HepG2 (cell line): ENCODE measurements around the gene PTPRQ. TPM values are rescaled to one million over a fixed set of nuclear protein-coding genes. Genes with fewer than 3 reads are reported as not detected.

Source experiments
- ATAC-seq: fragments of 200-7000 bp; cut with Tn5 transposase; 3 replicates; pipeline ENCODE4 v1.9.1; 2020; ENCODE audit warnings: mild to moderate bottlenecking, moderate library complexity
- BruUV-seq: library from RNA; stranded (reverse); fragments of 400-500 nt; replicated peaks from 2 replicates; lab custom pipeline; 2021; lab: Mats Ljungman, UMichigan
- CTCF ChIA-PET: fragments of 300-600 bp; formaldehyde crosslinking; extraction: SDS; loops from one replicate; lab custom pipeline; 2021; ENCODE audit warnings: low total read pairs, inconsistent platforms, low intra/inter-chr PET ratio; lab: Yijun Ruan, JAX
- POLR2A ChIA-PET: fragments of 350-600 bp; sonication (Branson Sonifier 250); formaldehyde crosslinking; loops from one replicate; lab custom pipeline; 2020; ENCODE audit warnings: antibody characterized with exemption, inconsistent platforms; lab: Yijun Ruan, JAX
- DNase-seq: peaks from one replicate; pipeline ENCODE4 v3.0.0-alpha.2; 2015; ENCODE audit warnings: low spot score
- FAIRE-seq: peaks from 3 replicates; lab custom pipeline; 2011; peaks lifted over from hg19 to GRCh38; lab: Jason Lieb, UNC
- H2AFZ ChIP-seq: one replicate; pipeline ENCODE4 v1.6.1; 2011; ENCODE audit warnings: low read length, inconsistent platforms
- H3K27ac ChIP-seq: fragments of 300-600 bp; 3 replicates; pipeline ENCODE4 v1.8.0; 2011; ENCODE audit warnings: mixed run types, mild to moderate bottlenecking, mixed read lengths, low read length, inconsistent platforms; ENCODE audit not compliant: insufficient read depth; ENCODE audit errors: extremely low read length
- H3K27me3 ChIP-seq, 2 experiments: fragments of 200-600 bp in 1 of 2; 2 replicates in 1 of 2; 3 replicates in 1 of 2; pipeline versions ENCODE4 v1.6.0 to v1.8.0; 2011; ENCODE audit warnings: low read length in 2 of 2, mild to moderate bottlenecking in 2 of 2, moderate library complexity in 2 of 2, inconsistent platforms in 1 of 2; ENCODE audit not compliant: insufficient read depth in 2 of 2, control insufficient read depth in 1 of 2
- H3K36me3 ChIP-seq, 2 experiments: fragments of 200-600 bp in 1 of 2; replicated peaks in 1 of 2; 2 replicates in 1 of 2; 3 replicates in 1 of 2; pipeline versions ENCODE4 v1.5.1 to v1.8.0; 2011; ENCODE audit warnings: low read length in 2 of 2, inconsistent platforms in 1 of 2; ENCODE audit not compliant: insufficient read depth in 2 of 2, control insufficient read depth in 1 of 2
- H3K4me1 ChIP-seq: 2 replicates; pipeline ENCODE4 v1.5.1; 2012; ENCODE audit warnings: low read length, inconsistent platforms; ENCODE audit not compliant: insufficient read depth
- H3K4me2 ChIP-seq: 2 replicates; pipeline ENCODE4 v1.6.0; 2011; ENCODE audit warnings: low read depth, low read length, inconsistent platforms
- H3K4me3 ChIP-seq, 3 experiments: fragments of 200-600 bp in 1 of 3; sonication (generic), shearing (Covaris generic) in 1 of 3; replicated peaks in 1 of 3; 2 replicates each; pipeline ENCODE4 v1.5.1; 2011 to 2016; ENCODE audit warnings: low read length in 3 of 3, inconsistent platforms in 2 of 3, low read depth in 2 of 3, mild to moderate bottlenecking in 2 of 3, control low read depth in 1 of 3, mixed read lengths in 1 of 3; ENCODE audit not compliant: insufficient read depth in 1 of 3
- H3K79me2 ChIP-seq: one replicate; pipeline ENCODE4 v1.6.1; 2011; ENCODE audit warnings: low read length, inconsistent platforms; ENCODE audit not compliant: insufficient read depth
- H3K9ac ChIP-seq: 2 replicates; pipeline ENCODE4 v1.6.0; 2011; ENCODE audit warnings: mild to moderate bottlenecking, low read depth, low read length, inconsistent platforms; ENCODE audit not compliant: insufficient read depth
- H3K9me3 ChIP-seq: 2 replicates; pipeline ENCODE4 v1.5.1; 2012; ENCODE audit warnings: mild to moderate bottlenecking, low read length
- H4K20me1 ChIP-seq: 2 replicates; pipeline ENCODE4 v1.6.0; 2011; ENCODE audit warnings: inconsistent platforms, mild to moderate bottlenecking, low read length, moderate library complexity; ENCODE audit not compliant: insufficient read depth
- HDAC2 ChIP-seq: sonication (generic); formaldehyde crosslinking; IDR thresholded peaks from 2 replicates; pipeline ENCODE4 v1.4.0; 2020; ENCODE audit warnings: missing genetic modification reagents
- HNRNPK ChIP-seq: fragments of 200-400 bp; formaldehyde crosslinking; IDR thresholded peaks from 2 replicates; pipeline ENCODE4 v1.6.1; 2018; ENCODE audit warnings: low read length, low read depth, moderate library complexity, mild to moderate bottlenecking; ENCODE audit not compliant: poor library complexity, severe bottlenecking
- KLF13 ChIP-seq: sonication (generic); formaldehyde crosslinking; IDR thresholded peaks from 2 replicates; pipeline ENCODE4 v1.4.0; 2020; ENCODE audit warnings: mild to moderate bottlenecking, missing genetic modification reagents
- XBP1 ChIP-seq: sonication (generic); formaldehyde crosslinking; IDR thresholded peaks from 2 replicates; pipeline ENCODE4 v1.5.0; 2020; ENCODE audit warnings: missing genetic modification reagents
- ZNF484 ChIP-seq: sonication (generic); formaldehyde crosslinking; IDR thresholded peaks from 2 replicates; pipeline ENCODE4 v1.5.1; 2020; ENCODE audit warnings: mild to moderate bottlenecking, low read depth, missing genetic modification reagents, borderline replicate concordance
- ZNF570 ChIP-seq: sonication (generic); formaldehyde crosslinking; IDR thresholded peaks from 2 replicates; pipeline ENCODE4 v1.4.0; 2020; ENCODE audit warnings: mild to moderate bottlenecking, missing genetic modification reagents, borderline replicate concordance
- WGBS: methylation state at CpG from one replicate; pipeline ENCODE4 v1.1.6; 2017; ENCODE audit warnings: low lambda C conversion rate; 5-methylcytosine and 5-hydroxymethylcytosine counted together
- in situ Hi-C: cut with HindIII; loops from 2 replicates; pipeline ENCODE4 v1.10.0; 2017; ENCODE audit warnings: low pct_unique_long_range_greater_than_20kb; ENCODE audit not compliant: extremely low pct_ligation_motif_present
- intact Hi-C: fragments of 100-400 bp; cut with micrococcal nuclease; formaldehyde crosslinking; loops from one replicate; pipeline ENCODE4 v1.10.0; 2022; ENCODE audit not compliant: unreplicated experiment
- polyA plus RNA-seq, 8 experiments: library from polyadenylated mRNA; depleted of rRNA in 3 of 8; stranded (reverse) in 7 of 8; unstranded in 1 of 8; fragments of >200 nt; fragmentation: Illumina TruSeq in 4 of 8; extraction: Trizol in 4 of 8; gene quantifications; 2 replicates each; pipeline versions ENCODE4 v1.2.1 to v1.2.3, GENCODE V29; 2011 to 2016; ENCODE audit warnings: low read depth in 4 of 8, missing spikeins in 1 of 8, mixed read lengths in 1 of 8; ENCODE audit not compliant: insufficient read depth in 1 of 8
- total RNA-seq, 5 experiments: library from RNA; depleted of rRNA; stranded (reverse); fragments of >200 nt; fragmentation: Illumina TruSeq; extraction: Trizol; gene quantifications; 2 replicates each; pipeline ENCODE4 v1.2.3, GENCODE V29; 2016; ENCODE audit warnings: low read depth in 1 of 5
- TF ChIP-seq, protein P1 (sequence below), 2 experiments: sonication (generic) in 1 of 2; formaldehyde crosslinking in 1 of 2; IDR thresholded peaks; 2 replicates each; pipeline versions ENCODE4 v1.4.0 to v1.6.1; 2018 to 2020; ENCODE audit warnings: missing genetic modification reagents in 2 of 2, borderline replicate concordance in 1 of 2, low read depth in 1 of 2, mild to moderate bottlenecking in 1 of 2, missing biosample characterization in 1 of 2

Gene PTPRQ
- total and polyA plus RNA-seq, 2 of the 13 experiments (the other 11 are each of a cell fraction or from before 2014, with no cell fraction given), result not detected

DNA sequence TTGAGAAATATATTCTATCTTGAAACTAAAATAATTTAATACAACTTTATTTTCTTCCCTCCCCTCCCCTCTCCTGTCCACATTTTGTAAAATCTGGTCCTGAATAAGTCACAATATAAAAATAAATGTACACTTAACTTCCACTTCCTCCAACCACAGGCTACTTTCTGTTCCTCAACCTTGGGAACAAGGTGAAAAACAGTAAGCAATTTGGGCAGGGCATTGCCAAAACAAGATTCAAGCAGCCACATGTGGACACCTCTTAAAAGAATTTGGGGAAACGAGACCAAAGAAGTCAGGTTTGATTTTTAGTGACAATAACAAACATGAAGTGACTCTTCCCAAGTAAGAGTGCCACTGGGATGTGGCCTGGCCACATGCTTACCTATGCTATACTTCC lies 115.7 kb downstream of the PTPRQ start:
- no TSS peak for BruUV-seq
- H3K9me3 ChIP-seq, result no peaks in the 10 kb centered on the region
- no peak overlapping the region for H3K4me3 ChIP-seq
- in situ Hi-C loops, result no loop called here
- H4K20me1 ChIP-seq, result no peaks in the 10 kb centered on the region
- TF ChIP-seq HNRNPK, result peak; percentile 29
- TF ChIP-seq ZNF484 (CRISPR knock-in tag), result no peak
- no peak for TF ChIP-seq HDAC2 (CRISPR knock-in tag)
- ChIA-PET POLR2A (no interaction called here), CTCF (no interaction called here)
- no peak overlapping the region for H2AFZ ChIP-seq
- no peaks in the 10 kb centered on the region for H3K4me1 ChIP-seq
- H3K9ac ChIP-seq, result no peak overlapping the region
- intact Hi-C loops, result no loop called here
- H3K79me2 ChIP-seq, result no peaks in the 10 kb centered on the region
- no peaks in the 10 kb centered on the region for H3K27me3 ChIP-seq
- no peak for FAIRE-seq
- DNase-seq, result no peak
- H3K27ac ChIP-seq, result no peak overlapping the region
- ATAC-seq, result no peak
- 0% methylated on average over 1 of the region's 1 CpG for WGBS
- H3K4me2 ChIP-seq, result no peak overlapping the region
- H3K36me3 ChIP-seq, result no peaks in the 10 kb centered on the region

DNA sequence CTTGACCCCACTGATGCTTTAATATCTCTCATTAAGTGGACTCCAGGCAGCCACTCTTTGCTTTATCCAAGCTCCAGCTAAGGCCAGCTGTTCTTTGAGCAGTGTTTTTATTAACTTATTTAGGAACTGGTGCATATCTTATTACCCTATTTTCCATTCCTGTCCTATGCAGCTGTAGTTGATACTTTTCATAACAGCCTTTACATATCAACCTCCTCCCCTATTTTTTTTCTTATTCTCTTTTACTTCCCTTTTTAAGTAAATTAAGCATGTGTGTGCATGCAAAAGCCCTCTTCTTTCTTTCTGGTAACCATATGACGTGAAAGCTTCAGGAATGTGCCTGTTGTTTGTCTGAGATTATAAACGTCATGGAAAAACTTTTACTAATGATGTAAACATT lies 121.2 kb downstream of the PTPRQ start:
- FAIRE-seq, result no peak
- no peak overlapping the region for H3K27ac ChIP-seq

More for the DNA sequence above, 121.2 kb downstream of the PTPRQ start:
- ChIA-PET CTCF (no interaction called here), POLR2A (no interaction called here)
- Histone ChIP-seq H3K4me3 (no peak overlapping the region), H3K79me2 (no peaks in the 10 kb centered on the region), H3K9me3 (no peaks in the 10 kb centered on the region), H3K4me2 (no peak overlapping the region), H4K20me1 (no peaks in the 10 kb centered on the region), H3K4me1 (no peaks in the 10 kb centered on the region), H3K9ac (no peak overlapping the region), H3K27me3 (no peaks in the 10 kb centered on the region), H3K36me3 (no peaks in the 10 kb centered on the region), H2AFZ (no peak overlapping the region)
- ATAC-seq, result no peak
- no peak for TF ChIP-seq KLF13
- TF ChIP-seq ZNF570 (CRISPR knock-in tag), result no peak
- TF ChIP-seq, protein P1, sequence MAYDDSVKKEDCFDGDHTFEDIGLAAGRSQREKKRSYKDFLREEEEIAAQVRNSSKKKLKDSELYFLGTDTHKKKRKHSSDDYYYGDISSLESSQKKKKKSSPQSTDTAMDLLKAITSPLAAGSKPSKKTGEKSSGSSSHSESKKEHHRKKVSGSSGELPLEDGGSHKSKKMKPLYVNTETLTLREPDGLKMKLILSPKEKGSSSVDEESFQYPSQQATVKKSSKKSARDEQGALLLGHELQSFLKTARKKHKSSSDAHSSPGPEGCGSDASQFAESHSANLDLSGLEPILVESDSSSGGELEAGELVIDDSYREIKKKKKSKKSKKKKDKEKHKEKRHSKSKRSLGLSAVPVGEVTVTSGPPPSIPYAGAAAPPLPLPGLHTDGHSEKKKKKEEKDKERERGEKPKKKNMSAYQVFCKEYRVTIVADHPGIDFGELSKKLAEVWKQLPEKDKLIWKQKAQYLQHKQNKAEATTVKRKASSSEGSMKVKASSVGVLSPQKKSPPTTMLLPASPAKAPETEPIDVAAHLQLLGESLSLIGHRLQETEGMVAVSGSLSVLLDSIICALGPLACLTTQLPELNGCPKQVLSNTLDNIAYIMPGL (CRISPR knock-in tag; IDR thresholded peaks at IDR 0.05; ENCODE audit: borderline replicate concordance in 1 of 2, low read depth in 1 of 2), result no peak
- no peak for TF ChIP-seq XBP1
- intact Hi-C loops, result no loop called here
- no peak for DNase-seq
- BruUV-seq, result no TSS peak
- in situ Hi-C loops, result no loop called here
- 2% methylated on average over 2 of the region's 2 CpGs for WGBS
